Endothelial cell of umbilical vein (primary cell): ENCODE data around the gene CYTH1. TPM values are rescaled to one million over a fixed set of nuclear protein-coding genes. Genes with fewer than 3 reads are reported as not detected.

Source experiments
- BruUV-seq: library from RNA; stranded (reverse); fragments of 400-500 nt; replicated peaks from 2 replicates; lab custom pipeline; 2021; lab: Mats Ljungman, UMichigan
- CTCF ChIA-PET: fragments of 300-600, 350-600 bp; sonication (Branson Sonifier 250); formaldehyde crosslinking; loops from one replicate; lab custom pipeline; 2021; ENCODE audit warnings: antibody characterized with exemption, inconsistent platforms; lab: Charles Lee
- POLR2A ChIA-PET: fragments of 300-600, 350-600 bp; sonication (Branson Sonifier 250); formaldehyde crosslinking; loops from one replicate; lab custom pipeline; 2021; ENCODE audit warnings: antibody characterized with exemption, inconsistent platforms; lab: Charles Lee
- DNase-seq: peaks from one replicate; pipeline ENCODE4 v3.0.0-alpha.2; 2011; ENCODE audit warnings: low read depth, low spot score
- FAIRE-seq: peaks from 2 replicates; lab custom pipeline; 2011; peaks lifted over from hg19 to GRCh38; lab: Jason Lieb, UNC
- H2AFZ ChIP-seq: 2 replicates; pipeline ENCODE4 v1.6.0; 2012; ENCODE audit warnings: low read depth, low read length, control low read depth, inconsistent platforms
- H3K27ac ChIP-seq: 2 replicates; pipeline ENCODE4 v1.5.1; 2011; ENCODE audit warnings: low read depth, mild to moderate bottlenecking, control low read depth, low read length, moderate library complexity; ENCODE audit not compliant: insufficient read depth
- H3K27me3 ChIP-seq, 2 experiments: 2 replicates each; pipeline versions ENCODE4 v1.6.0 to v1.6.1; 2011; ENCODE audit warnings: low read length in 2 of 2, mixed read lengths in 1 of 2; ENCODE audit not compliant: control insufficient read depth in 2 of 2, insufficient read depth in 2 of 2
- H3K36me3 ChIP-seq, 2 experiments: 2 replicates in 1 of 2; 3 replicates in 1 of 2; pipeline ENCODE4 v1.5.1; 2011; ENCODE audit warnings: low read length in 2 of 2, mild to moderate bottlenecking in 1 of 2, moderate library complexity in 1 of 2; ENCODE audit not compliant: control insufficient read depth in 2 of 2, insufficient read depth in 2 of 2; ENCODE audit errors: extremely low read depth in 1 of 2
- H3K4me1 ChIP-seq: 3 replicates; pipeline ENCODE4 v1.5.1; 2011; ENCODE audit warnings: mild to moderate bottlenecking, low read length; ENCODE audit not compliant: control insufficient read depth, insufficient read depth; ENCODE audit errors: extremely low read depth
- H3K4me2 ChIP-seq: 2 replicates; pipeline ENCODE4 v1.6.1; 2011; ENCODE audit warnings: low read length, control low read depth, mixed read lengths; ENCODE audit not compliant: insufficient read depth
- H3K4me3 ChIP-seq, 3 experiments: fragments of 200-600 bp in 1 of 3; sonication (generic), shearing (Covaris generic) in 1 of 3; replicated peaks in 1 of 3; 2 replicates each; pipeline ENCODE4 v1.5.1; 2011 to 2016; ENCODE audit warnings: control low read depth in 3 of 3, low read length in 3 of 3, mild to moderate bottlenecking in 2 of 3, inconsistent platforms in 1 of 3, low read depth in 1 of 3, moderate library complexity in 1 of 3; ENCODE audit not compliant: insufficient read depth in 1 of 3
- H3K79me2 ChIP-seq: 2 replicates; pipeline ENCODE4 v1.6.0; 2012; ENCODE audit warnings: low read length, inconsistent platforms; ENCODE audit not compliant: control insufficient read depth, insufficient read depth
- H3K9ac ChIP-seq: replicated peaks from 2 replicates; pipeline ENCODE3; 2011; ENCODE audit warnings: low read length, control low read depth; ENCODE audit not compliant: insufficient read depth; ENCODE audit errors: extremely low read depth
- H3K9me1 ChIP-seq: replicated peaks from 3 replicates; pipeline ENCODE4 v1.6.0; 2011; ENCODE audit warnings: mild to moderate bottlenecking, low read length; ENCODE audit not compliant: control insufficient read depth, insufficient read depth; ENCODE audit errors: extremely low read depth
- H3K9me3 ChIP-seq: replicated peaks from 2 replicates; pipeline ENCODE4 v1.5.1; 2012; ENCODE audit warnings: low read length, inconsistent platforms; ENCODE audit not compliant: control insufficient read depth, insufficient read depth
- H4K20me1 ChIP-seq: replicated peaks from 2 replicates; pipeline ENCODE3; 2011; ENCODE audit warnings: mild to moderate bottlenecking, low read length; ENCODE audit not compliant: control insufficient read depth, insufficient read depth; ENCODE audit errors: extremely low read depth
- EZH2 ChIP-seq: IDR thresholded peaks from 2 replicates; pipeline ENCODE4 v1.6.1; 2012; ENCODE audit warnings: borderline replicate concordance, low read depth, mild to moderate bottlenecking, moderate library complexity, low read length, inconsistent platforms; ENCODE audit not compliant: severe bottlenecking
- FOS ChIP-seq: IDR thresholded peaks from 2 replicates; pipeline ENCODE4 v1.6.1; 2011; ENCODE audit warnings: mild to moderate bottlenecking, low read length, moderate library complexity, borderline replicate concordance; ENCODE audit not compliant: insufficient read depth
- dilution Hi-C: fragments of 300-500 bp; cut with MboI; formaldehyde crosslinking; loops from one replicate; pipeline ENCODE4 v1.15.0; 2019; ENCODE audit warnings: low sequenced_read_pairs; ENCODE audit not compliant: extremely low pct_ligation_motif_present
- intact Hi-C: fragments of 100-400 bp; cut with micrococcal nuclease; formaldehyde crosslinking; loops from one replicate; pipeline ENCODE4 v1.10.0; 2022
- polyA plus RNA-seq, 4 experiments: library from polyadenylated mRNA; depleted of rRNA in 3 of 4; stranded (reverse) in 3 of 4; unstranded in 1 of 4; fragments of >200 nt; gene quantifications; 2 replicates each; pipeline versions ENCODE4 v1.2.1 to v1.2.3, GENCODE V29; 2011 to 2012; ENCODE audit warnings: missing spikeins in 1 of 4
- total RNA-seq: library from RNA; stranded (reverse); gene quantifications from 2 replicates; pipeline ENCODE4 v1.2.3, GENCODE V29; 2021
- TF ChIP-seq, protein P1 (sequence below): IDR thresholded peaks from 2 replicates; pipeline ENCODE4 v1.6.1; 2011; ENCODE audit not compliant: insufficient read depth, insufficient read length
- TF ChIP-seq, protein P2 (sequence below), 2 donors: IDR thresholded peaks; 1 replicate in 1 of 2; 2 replicates in 1 of 2; pipeline ENCODE4 v1.5.1; 2011; ENCODE audit warnings: low read length in 2 of 2, mild to moderate bottlenecking in 2 of 2, moderate library complexity in 2 of 2, control low read depth in 1 of 2, inconsistent platforms in 1 of 2, low read depth in 1 of 2; ENCODE audit not compliant: insufficient read depth in 1 of 2; ENCODE audit errors: extremely low read depth in 1 of 2

Gene CYTH1
- total and polyA plus RNA-seq, 2 donors (not counting 3 experiments of a cell fraction or from before 2014, with no cell fraction given): 35.9 to 49.9 TPM

DNA sequence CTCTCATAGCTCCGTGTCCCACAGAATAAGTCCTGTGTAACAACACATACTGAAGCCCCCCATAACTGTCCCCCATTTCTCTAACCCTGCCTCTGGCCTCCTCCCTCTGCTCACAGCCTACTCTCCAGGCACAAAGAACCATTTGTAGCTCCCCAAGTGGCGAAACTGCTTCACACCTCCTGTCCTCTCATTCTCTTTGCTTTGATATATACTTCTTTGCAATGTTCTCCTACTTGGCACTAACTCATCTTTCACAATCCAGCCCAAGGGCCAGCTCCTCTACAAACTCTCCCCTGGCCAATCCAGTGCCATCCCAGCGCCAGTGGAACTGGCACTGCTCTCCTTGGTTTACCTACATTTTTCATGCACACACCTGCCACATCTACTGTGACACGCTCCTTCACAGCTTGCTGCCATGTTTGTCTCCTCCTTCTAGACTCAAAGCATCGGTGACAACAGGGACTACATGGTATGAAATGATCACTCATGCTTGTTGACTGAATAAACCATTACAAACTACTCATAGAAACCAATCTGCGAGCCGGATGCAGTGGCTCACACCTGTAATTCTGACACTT, 12.8 kb downstream of the CYTH1 start:
- Histone ChIP-seq H3K27ac (no peak overlapping the region), H3K36me3 (no peaks in the 10 kb centered on the region), H3K4me3 (no peak overlapping the region), H2AFZ (no peak overlapping the region), H3K4me1 (peaks cover 26% of the 10 kb centered on the region), H3K27me3 (no peaks in the 10 kb centered on the region), H3K9me3 (no peaks in the 10 kb centered on the region), H3K9ac (no peak overlapping the region), H4K20me1 (no peaks in the 10 kb centered on the region), H3K79me2 (peaks cover 11% of the 10 kb centered on the region), H3K4me2 (no peak overlapping the region), H3K9me1 (no peaks in the 10 kb centered on the region)
- intact Hi-C loops: no loop called here
- dilution Hi-C loops: no loop called here
- POLR2A ChIA-PET: no interaction called here
- TF ChIP-seq EZH2 (no peak), FOS (no peak)
- TF ChIP-seq, protein P1, sequence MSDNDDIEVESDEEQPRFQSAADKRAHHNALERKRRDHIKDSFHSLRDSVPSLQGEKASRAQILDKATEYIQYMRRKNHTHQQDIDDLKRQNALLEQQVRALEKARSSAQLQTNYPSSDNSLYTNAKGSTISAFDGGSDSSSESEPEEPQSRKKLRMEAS: no peak
- TF ChIP-seq, protein P2, sequence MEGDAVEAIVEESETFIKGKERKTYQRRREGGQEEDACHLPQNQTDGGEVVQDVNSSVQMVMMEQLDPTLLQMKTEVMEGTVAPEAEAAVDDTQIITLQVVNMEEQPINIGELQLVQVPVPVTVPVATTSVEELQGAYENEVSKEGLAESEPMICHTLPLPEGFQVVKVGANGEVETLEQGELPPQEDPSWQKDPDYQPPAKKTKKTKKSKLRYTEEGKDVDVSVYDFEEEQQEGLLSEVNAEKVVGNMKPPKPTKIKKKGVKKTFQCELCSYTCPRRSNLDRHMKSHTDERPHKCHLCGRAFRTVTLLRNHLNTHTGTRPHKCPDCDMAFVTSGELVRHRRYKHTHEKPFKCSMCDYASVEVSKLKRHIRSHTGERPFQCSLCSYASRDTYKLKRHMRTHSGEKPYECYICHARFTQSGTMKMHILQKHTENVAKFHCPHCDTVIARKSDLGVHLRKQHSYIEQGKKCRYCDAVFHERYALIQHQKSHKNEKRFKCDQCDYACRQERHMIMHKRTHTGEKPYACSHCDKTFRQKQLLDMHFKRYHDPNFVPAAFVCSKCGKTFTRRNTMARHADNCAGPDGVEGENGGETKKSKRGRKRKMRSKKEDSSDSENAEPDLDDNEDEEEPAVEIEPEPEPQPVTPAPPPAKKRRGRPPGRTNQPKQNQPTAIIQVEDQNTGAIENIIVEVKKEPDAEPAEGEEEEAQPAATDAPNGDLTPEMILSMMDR (IDR thresholded peaks at IDR 0.05; ENCODE audit: extremely low read depth in 1 of 2, insufficient read depth in 1 of 2, low read depth in 1 of 2, low read length in 2 of 2): peak in 1 of 2 donors; percentile 1
- FAIRE-seq (no peak), DNase-seq (no peak)
- no TSS peak for BruUV-seq
- CTCF ChIA-PET: interaction anchor here (0.8 to 1.0 kb wide), 3 partner anchors 8 to 33 kb away, joined by 3 read pairs; partner anchors contain the start of gene CYTH1
